Neuronal stem cell (in vitro differentiated cells): ENCODE results near the gene SFMBT1.

Source experiments
- DNase-seq: peaks from one replicate; pipeline ENCODE4 v3.0.0-alpha.2; 2013; ENCODE audit warnings: low spot score
- H2AFZ ChIP-seq: one replicate; pipeline ENCODE4 v1.6.1; 2013; ENCODE audit warnings: mild to moderate bottlenecking, low read length, inconsistent platforms
- H2AK5ac ChIP-seq: 2 replicates; pipeline ENCODE4 v1.6.1; 2013; ENCODE audit warnings: low read depth, mild to moderate bottlenecking, inconsistent platforms, low read length, moderate library complexity, mixed read lengths
- H2BK120ac ChIP-seq: 2 replicates; pipeline ENCODE4 v1.6.1; 2013; ENCODE audit warnings: low read depth, mild to moderate bottlenecking, inconsistent platforms, low read length, moderate library complexity, mixed read lengths
- H2BK12ac ChIP-seq: one replicate; pipeline ENCODE4 v1.6.1; 2013; ENCODE audit warnings: low read length, inconsistent platforms
- H2BK15ac ChIP-seq: 2 replicates; pipeline ENCODE4 v1.6.1; 2013; ENCODE audit warnings: mild to moderate bottlenecking, low read length, inconsistent platforms, mixed read lengths
- H2BK5ac ChIP-seq: one replicate; pipeline ENCODE4 v1.6.1; 2013; ENCODE audit warnings: inconsistent platforms, mild to moderate bottlenecking, low read length, moderate library complexity
- H3K14ac ChIP-seq: one replicate; pipeline ENCODE4 v1.6.1; 2013; ENCODE audit warnings: low read length, inconsistent platforms
- H3K18ac ChIP-seq: 2 replicates; pipeline ENCODE4 v1.6.1; 2013; ENCODE audit warnings: low read length, inconsistent platforms
- H3K23ac ChIP-seq: 2 replicates; pipeline ENCODE4 v1.6.1; 2013; ENCODE audit warnings: low read depth, mild to moderate bottlenecking, mixed read lengths, low read length, inconsistent platforms; ENCODE audit not compliant: poor library complexity
- H3K27ac ChIP-seq: replicated peaks from 3 replicates; pipeline ENCODE4 v1.5.1; 2013; ENCODE audit warnings: low read length, inconsistent platforms
- H3K27me3 ChIP-seq, 3 experiments: 2 replicates each; pipeline ENCODE4 v1.6.1; 2013; ENCODE audit warnings: low read length in 3 of 3, mild to moderate bottlenecking in 2 of 3, inconsistent platforms in 1 of 3, low read depth in 1 of 3, mixed read lengths in 1 of 3, moderate library complexity in 1 of 3; ENCODE audit not compliant: control insufficient read depth in 3 of 3, insufficient read depth in 3 of 3
- H3K36me3 ChIP-seq, 2 donors: replicated peaks in 1 of 2; 2 replicates each; pipeline ENCODE4 v1.6.1; 2013; ENCODE audit warnings: low read length in 2 of 2; ENCODE audit not compliant: control insufficient read depth in 2 of 2, insufficient read depth in 2 of 2
- H3K4ac ChIP-seq: 2 replicates; pipeline ENCODE4 v1.6.1; 2013; ENCODE audit warnings: inconsistent platforms, mild to moderate bottlenecking, low read length, moderate library complexity
- H3K4me1 ChIP-seq, 2 donors: 1 replicate in 1 of 2; 2 replicates in 1 of 2; pipeline ENCODE4 v1.6.1; 2013; ENCODE audit warnings: low read length in 2 of 2, low read depth in 1 of 2; ENCODE audit not compliant: control insufficient read depth in 2 of 2, insufficient read depth in 1 of 2
- H3K4me2 ChIP-seq: one replicate; pipeline ENCODE4 v1.6.1; 2013; ENCODE audit warnings: mild to moderate bottlenecking, low read length, inconsistent platforms; ENCODE audit not compliant: insufficient read depth, poor library complexity, severe bottlenecking
- H3K4me3 ChIP-seq, 2 donors: 2 replicates each; pipeline ENCODE4 v1.5.1; 2013; ENCODE audit warnings: low read length in 2 of 2, mild to moderate bottlenecking in 2 of 2, inconsistent platforms in 1 of 2, moderate library complexity in 1 of 2
- H3K79me1 ChIP-seq: one replicate; pipeline ENCODE4 v1.6.1; 2013; ENCODE audit warnings: low read depth, mild to moderate bottlenecking, inconsistent platforms, low read length, moderate library complexity
- H3K9ac ChIP-seq: one replicate; pipeline ENCODE4 v1.6.1; 2013; ENCODE audit warnings: mild to moderate bottlenecking, low read depth, low read length, inconsistent platforms; ENCODE audit not compliant: poor library complexity
- H3K9me3 ChIP-seq, 2 donors: replicated peaks in 1 of 2; 2 replicates each; pipeline versions ENCODE3 to v1.6.1; 2013; ENCODE audit warnings: low read length in 2 of 2, mild to moderate bottlenecking in 2 of 2, inconsistent platforms in 1 of 2, low read depth in 1 of 2, mixed read lengths in 1 of 2, moderate library complexity in 1 of 2; ENCODE audit not compliant: control insufficient read depth in 2 of 2, insufficient read depth in 1 of 2
- H4K8ac ChIP-seq: one replicate; pipeline ENCODE4 v1.6.1; 2013; ENCODE audit warnings: low read depth, mild to moderate bottlenecking, inconsistent platforms, low read length, moderate library complexity
- H4K91ac ChIP-seq: one replicate; pipeline ENCODE4 v1.6.1; 2013; ENCODE audit warnings: low read length, low read depth, mild to moderate bottlenecking, inconsistent platforms; ENCODE audit not compliant: poor library complexity
- WGBS, 2 donors: extraction: QIAGEN DNeasy Blood & Tissue Kit; methylation state at CpG; one replicate each; pipeline ENCODE4 v1.1.7; 2013; ENCODE audit warnings: missing lambda C conversion rate in 2 of 2, mixed read lengths in 1 of 2; ENCODE audit not compliant: insufficient read length in 2 of 2, insufficient replicate concordance in 1 of 2; ENCODE audit errors: extremely low coverage in 2 of 2; 5-methylcytosine and 5-hydroxymethylcytosine counted together

Gene SFMBT1

GRCh38 chr3:53022647-53023046 is 23.2 kb downstream of the SFMBT1 start:
- Histone ChIP-seq H3K4me3 (no peak overlapping the region), H2BK120ac (no peak overlapping the region), H2AK5ac (no peak overlapping the region), H3K9ac (no peak overlapping the region), H2BK15ac (no peak overlapping the region), H4K8ac (no peak overlapping the region), H2AFZ (no peak overlapping the region), H3K4ac (no peak overlapping the region), H3K14ac (no peak overlapping the region), H3K23ac (no peak overlapping the region), H2BK12ac (no peak overlapping the region), H3K4me1 (peaks cover 2 to 6% of the 10 kb centered on the region in 2 donors), H3K27ac (no peak overlapping the region), H2BK5ac (no peak overlapping the region), H4K91ac (no peak overlapping the region), H3K27me3 (no peaks in the 10 kb centered on the region), H3K36me3 (no peaks in the 10 kb centered on the region), H3K18ac (no peak overlapping the region), H3K9me3 (peaks cover 0 to 4% of the 10 kb centered on the region in 2 donors), H3K79me1 (no peaks in the 10 kb centered on the region), H3K4me2 (no peak overlapping the region)
- no peak for DNase-seq
- WGBS, 2 donors: 100% methylated on average over 1 to 2 of the region's 3 CpGs

DNA sequence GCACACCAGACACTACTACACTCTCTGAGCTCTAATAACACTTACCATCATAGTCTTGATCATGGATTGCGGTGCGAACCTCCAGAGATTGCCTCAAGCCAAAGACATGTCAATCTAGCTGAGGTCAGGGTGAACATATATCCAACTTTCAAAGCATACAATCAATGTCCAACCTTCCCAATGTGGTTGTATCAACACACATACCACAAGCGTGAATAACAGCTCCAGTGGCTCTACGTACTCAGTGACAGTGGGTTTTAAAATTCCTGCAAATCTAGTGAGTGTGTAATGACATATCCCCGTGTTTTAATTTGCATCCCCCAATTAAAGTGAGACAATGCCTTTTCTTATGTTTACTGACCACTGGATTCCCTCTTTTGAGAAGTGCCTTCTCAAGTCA is 29.6 kb downstream of the SFMBT1 start:
- H2BK5ac ChIP-seq: no peak overlapping the region
- H3K23ac ChIP-seq: no peak overlapping the region
- H3K9me3 ChIP-seq: peaks cover 0 to 3% of the 10 kb centered on the region in 2 donors
- DNase-seq: no peak
- H3K4ac ChIP-seq: no peak overlapping the region
- no peaks in the 10 kb centered on the region for H3K27me3 ChIP-seq
- no CpG with 5 or more reads among the region's 5 CpGs for WGBS, 2 donors
- H3K27ac ChIP-seq: no peak overlapping the region
- H3K79me1 ChIP-seq: peaks cover 3% of the 10 kb centered on the region
- no peak overlapping the region for H4K91ac ChIP-seq
- H2BK15ac ChIP-seq: no peak overlapping the region
- H2BK12ac ChIP-seq: no peak overlapping the region
- H2AFZ ChIP-seq: no peak overlapping the region
- no peak overlapping the region for H3K18ac ChIP-seq
- H3K14ac ChIP-seq: no peak overlapping the region
- H3K36me3 ChIP-seq: peaks cover 3 to 8% of the 10 kb centered on the region in 2 donors
- H2AK5ac ChIP-seq: no peak overlapping the region
- H3K4me2 ChIP-seq: no peak overlapping the region
- no peak overlapping the region for H3K4me3 ChIP-seq
- no peak overlapping the region for H2BK120ac ChIP-seq
- H3K4me1 ChIP-seq: peaks cover 0 to 2% of the 10 kb centered on the region in 2 donors
- H3K9ac ChIP-seq: no peak overlapping the region
- H4K8ac ChIP-seq: no peak overlapping the region

DNA sequence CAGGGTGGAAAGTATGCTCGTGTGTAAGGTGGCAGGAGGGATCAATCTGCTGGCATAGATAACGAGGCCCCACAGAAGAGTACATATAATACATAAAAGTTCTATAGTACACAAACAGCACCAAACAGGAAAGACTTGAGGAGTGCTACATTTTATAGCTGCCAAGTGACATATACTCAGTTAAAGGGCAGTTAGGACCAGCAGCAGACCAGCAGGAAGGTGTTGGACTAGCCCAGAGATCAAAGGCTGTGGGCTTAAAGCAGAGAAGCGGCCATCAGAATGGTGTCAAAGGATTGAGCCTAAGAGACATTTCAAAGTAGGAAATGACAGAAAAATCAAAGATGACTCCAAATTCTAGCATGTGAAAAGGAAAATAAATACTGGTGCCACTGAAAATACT is 34.5 kb downstream of the SFMBT1 start:
- peaks cover 0 to 2% of the 10 kb centered on the region in 2 donors for H3K4me1 ChIP-seq
- H3K4me2 ChIP-seq: no peak overlapping the region
- H3K4me3 ChIP-seq: no peak overlapping the region
- peaks cover 3% of the 10 kb centered on the region in 2 donors for H3K36me3 ChIP-seq
- no peak overlapping the region for H3K14ac ChIP-seq
- H2AFZ ChIP-seq: no peak overlapping the region
- no peak overlapping the region for H2BK15ac ChIP-seq
- no peak overlapping the region for H2BK5ac ChIP-seq
- H3K18ac ChIP-seq: no peak overlapping the region
- no peak overlapping the region for H3K4ac ChIP-seq
- H3K9ac ChIP-seq: no peak overlapping the region
- no peak overlapping the region for H4K8ac ChIP-seq
- H3K79me1 ChIP-seq: peaks cover 3% of the 10 kb centered on the region
- no peak overlapping the region for H3K23ac ChIP-seq
- H4K91ac ChIP-seq: no peak overlapping the region
- H3K27ac ChIP-seq: no peak overlapping the region
- no peak for DNase-seq
- H2BK120ac ChIP-seq: no peak overlapping the region
- no CpG with 5 or more reads among the region's 3 CpGs for WGBS, 2 donors
- H2BK12ac ChIP-seq: no peak overlapping the region
- H3K9me3 ChIP-seq: peaks cover 0 to 3% of the 10 kb centered on the region in 2 donors
- H2AK5ac ChIP-seq: no peak overlapping the region
- no peaks in the 10 kb centered on the region for H3K27me3 ChIP-seq

DNA sequence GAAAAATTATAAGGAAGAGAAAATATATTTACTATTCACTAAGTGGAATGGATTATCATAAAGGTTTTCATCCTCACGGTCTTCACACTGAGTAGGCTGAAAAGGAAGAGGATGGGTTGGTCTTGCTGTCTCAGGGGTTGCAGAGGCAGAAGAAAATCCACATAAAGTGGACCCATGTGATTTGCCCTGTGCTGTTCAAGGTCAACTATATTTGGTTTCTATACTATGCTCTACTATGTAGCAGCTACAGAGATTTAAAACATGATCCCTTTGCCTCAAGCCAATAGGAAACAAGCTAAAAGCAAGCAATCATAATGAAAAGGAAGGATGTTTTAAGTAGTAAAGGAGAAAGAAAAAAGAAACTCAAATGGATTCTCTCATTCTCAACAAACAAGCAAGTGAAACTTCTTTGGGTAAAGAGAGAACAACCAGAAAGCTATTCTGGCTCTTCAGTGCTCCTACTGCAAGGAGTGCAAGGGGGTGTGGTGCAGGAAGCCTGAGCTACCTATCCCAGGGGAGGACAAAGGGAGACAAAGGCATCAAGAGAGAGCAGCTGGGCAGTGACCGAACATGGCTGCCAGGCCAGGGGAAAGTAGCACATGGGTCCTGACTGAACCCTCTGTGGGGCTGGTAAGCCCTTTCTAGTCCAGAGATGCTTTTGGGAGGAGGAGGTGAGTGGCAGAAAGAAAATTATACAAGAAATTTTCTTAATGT is 35.9 kb downstream of the SFMBT1 start:
- H4K91ac ChIP-seq: no peak overlapping the region
- no peak for DNase-seq
- no peak overlapping the region for H3K27ac ChIP-seq
- WGBS, 2 donors: no CpG with 5 or more reads among the region's 2 CpGs
- no peaks in the 10 kb centered on the region for H3K27me3 ChIP-seq
- no peak overlapping the region for H4K8ac ChIP-seq
- H3K23ac ChIP-seq: no peak overlapping the region
- no peaks in the 10 kb centered on the region for H3K36me3 ChIP-seq
- H2BK120ac ChIP-seq: no peak overlapping the region
- no peak overlapping the region for H2BK5ac ChIP-seq
- H2BK15ac ChIP-seq: no peak overlapping the region
- H3K14ac ChIP-seq: no peak overlapping the region
- H3K9me3 ChIP-seq: peaks cover 0 to 3% of the 10 kb centered on the region in 2 donors
- H2AK5ac ChIP-seq: no peak overlapping the region
- H3K9ac ChIP-seq: no peak overlapping the region
- H3K4me1 ChIP-seq: peaks cover 0 to 2% of the 10 kb centered on the region in 2 donors
- no peak overlapping the region for H3K18ac ChIP-seq
- no peak overlapping the region for H3K4me3 ChIP-seq
- no peaks in the 10 kb centered on the region for H3K79me1 ChIP-seq
- no peak overlapping the region for H3K4me2 ChIP-seq
- H2AFZ ChIP-seq: no peak overlapping the region
- H3K4ac ChIP-seq: no peak overlapping the region
- H2BK12ac ChIP-seq: no peak overlapping the region
